Measurements from ENCODE around the gene YWHAB. TPM values are rescaled to one million over a fixed set of nuclear protein-coding genes. Genes with fewer than 3 reads are reported as not detected.

The YWHAB gene
- total and polyA plus RNA-seq, 5 donors from 2014 or later = 303 to 927 (median 651) TPM

DNA sequence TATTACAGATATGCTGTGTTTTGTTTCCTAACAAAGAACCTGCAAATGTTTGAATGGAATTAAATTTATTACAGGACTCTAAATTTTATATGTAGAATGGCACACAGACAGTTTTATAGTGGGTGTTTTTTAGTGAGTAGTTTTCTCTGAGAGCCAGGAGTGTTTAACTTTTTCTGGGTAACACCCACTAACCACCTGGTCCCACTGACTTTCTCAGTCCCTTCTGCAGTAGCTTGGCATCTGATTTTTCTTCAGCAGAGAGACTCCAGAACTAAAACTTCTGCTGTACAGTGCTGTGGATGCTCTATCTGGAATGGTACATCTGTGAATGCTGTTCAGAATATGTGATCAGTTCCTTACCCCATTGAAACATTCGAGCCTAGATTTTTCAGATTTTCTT, 6.3 kb downstream of the YWHAB start:
- Mint-ChIP-seq H3K4me1 (peaks cover 48 to 95% (median 74%) of the 10 kb centered on the region in 4 donors), H3K27me3 (no peaks in the 10 kb centered on the region), H3K4me3 (peak overlapping the region; percentile 17 to 71 (median 56)), H3K36me3 (peaks cover 21% of the 10 kb centered on the region), H3K27ac (peak overlapping the region; percentile 23 to 57 (median 49)), H3K9me3 (no peaks in the 10 kb centered on the region)
- no peak for DNase-seq
- H3K27ac ChIP-seq (ENCODE audit: insufficient read depth, low read length, poor library complexity, severe bottlenecking) = no peak overlapping the region
- H3K27me3 ChIP-seq (ENCODE audit: control insufficient read depth, insufficient read depth, low read length) = no peaks in the 10 kb centered on the region
- peak overlapping the region; percentile 70 for H3K4me3 ChIP-seq (ENCODE audit: low read depth, low read length)
- H3K36me3 ChIP-seq (ENCODE audit: control insufficient read depth, insufficient read depth, low read length) = peaks cover 26% of the 10 kb centered on the region
- no peaks in the 10 kb centered on the region for H3K9me3 ChIP-seq (ENCODE audit: control insufficient read depth in 2 of 2, low read length in 2 of 2)
- no peak for ATAC-seq (ENCODE audit: low read depth in 2 of 2)
- H3K4me1 ChIP-seq (ENCODE audit: control insufficient read depth, insufficient read depth, low read length, poor library complexity, severe bottlenecking) = peaks cover 96% of the 10 kb centered on the region

DNA sequence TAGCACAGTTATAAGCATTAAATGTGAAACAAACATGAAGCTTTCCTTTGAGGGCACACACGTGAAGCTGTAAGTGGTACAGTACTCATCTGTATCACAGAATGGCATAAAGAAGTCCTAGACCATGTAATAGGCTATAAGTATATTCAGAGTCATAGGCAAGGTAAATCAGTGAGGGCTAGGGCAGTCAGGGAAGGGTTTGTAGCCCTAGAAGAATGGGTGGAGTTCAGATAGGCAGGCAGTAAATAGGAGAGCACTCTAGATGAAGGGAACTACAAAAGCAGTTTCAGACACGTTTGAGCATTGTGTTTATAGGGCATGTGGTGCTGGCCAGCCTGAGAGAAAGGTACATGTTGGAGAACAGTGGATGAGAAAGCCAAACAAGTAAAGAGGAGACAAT, 9.5 kb downstream of the YWHAB start:
- DNase-seq = no peak
- ATAC-seq (ENCODE audit: low read depth in 2 of 2) = no peak
- Histone ChIP-seq H3K27ac (ENCODE audit: insufficient read depth, low read length, poor library complexity, severe bottlenecking) (no peak overlapping the region), H3K9me3 (ENCODE audit: control insufficient read depth in 2 of 2, low read length in 2 of 2) (no peaks in the 10 kb centered on the region), H3K27me3 (ENCODE audit: control insufficient read depth, insufficient read depth, low read length) (no peaks in the 10 kb centered on the region), H3K4me3 (ENCODE audit: low read depth, low read length) (peak overlapping the region; percentile 56), H3K36me3 (ENCODE audit: control insufficient read depth, insufficient read depth, low read length) (peaks cover 37% of the 10 kb centered on the region), H3K4me1 (ENCODE audit: control insufficient read depth, insufficient read depth, low read length, poor library complexity, severe bottlenecking) (peaks cover 96% of the 10 kb centered on the region)
- Mint-ChIP-seq H3K27me3 (no peaks in the 10 kb centered on the region), H3K36me3 (peaks cover 26% of the 10 kb centered on the region), H3K4me3 (peak overlapping the region; percentile 19 to 53 (median 30)), H3K4me1 (peaks cover 40 to 92% (median 69%) of the 10 kb centered on the region in 4 donors), H3K27ac (peak overlapping the region; percentile 0 to 84 (median 20)), H3K9me3 (no peaks in the 10 kb centered on the region)

DNA sequence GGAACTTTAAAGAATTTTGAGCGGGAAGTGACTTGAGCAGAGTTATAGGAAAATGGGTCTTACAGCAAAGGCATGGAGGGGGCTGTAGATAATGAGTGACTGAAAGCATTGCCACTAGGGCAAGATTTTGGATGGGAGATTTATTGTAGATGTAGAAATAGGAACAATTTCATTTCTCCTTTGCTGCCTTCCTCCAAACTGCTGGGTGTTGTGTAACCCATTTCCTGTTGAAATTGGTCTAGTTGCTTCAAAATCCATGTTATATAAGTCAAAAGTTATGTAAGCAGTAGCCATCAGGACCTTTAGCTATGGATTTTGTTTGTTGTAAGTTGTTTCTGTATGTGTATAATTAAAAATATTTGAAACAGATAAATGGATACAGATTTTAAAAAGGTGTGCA, 11.1 kb downstream of the YWHAB start:
- no peak for ATAC-seq (ENCODE audit: low read depth in 2 of 2)
- Histone ChIP-seq H3K36me3 (ENCODE audit: control insufficient read depth, insufficient read depth, low read length) (peaks cover 46% of the 10 kb centered on the region), H3K27ac (ENCODE audit: insufficient read depth, low read length, poor library complexity, severe bottlenecking) (peak overlapping the region; percentile 47), H3K27me3 (ENCODE audit: control insufficient read depth, insufficient read depth, low read length) (no peaks in the 10 kb centered on the region), H3K9me3 (ENCODE audit: control insufficient read depth in 2 of 2, low read length in 2 of 2) (no peaks in the 10 kb centered on the region), H3K4me1 (ENCODE audit: control insufficient read depth, insufficient read depth, low read length, poor library complexity, severe bottlenecking) (peaks cover 90% of the 10 kb centered on the region), H3K4me3 (ENCODE audit: low read depth, low read length) (peak overlapping the region; percentile 56)
- Mint-ChIP-seq H3K9me3 (no peaks in the 10 kb centered on the region), H3K4me1 (peaks cover 51 to 93% (median 76%) of the 10 kb centered on the region in 4 donors), H3K27me3 (no peaks in the 10 kb centered on the region), H3K36me3 (peaks cover 36% of the 10 kb centered on the region), H3K4me3 (peak overlapping the region; percentile 33 to 71 (median 58)), H3K27ac (peak overlapping the region; percentile 23 to 89 (median 72))
- no peak for DNase-seq

DNA sequence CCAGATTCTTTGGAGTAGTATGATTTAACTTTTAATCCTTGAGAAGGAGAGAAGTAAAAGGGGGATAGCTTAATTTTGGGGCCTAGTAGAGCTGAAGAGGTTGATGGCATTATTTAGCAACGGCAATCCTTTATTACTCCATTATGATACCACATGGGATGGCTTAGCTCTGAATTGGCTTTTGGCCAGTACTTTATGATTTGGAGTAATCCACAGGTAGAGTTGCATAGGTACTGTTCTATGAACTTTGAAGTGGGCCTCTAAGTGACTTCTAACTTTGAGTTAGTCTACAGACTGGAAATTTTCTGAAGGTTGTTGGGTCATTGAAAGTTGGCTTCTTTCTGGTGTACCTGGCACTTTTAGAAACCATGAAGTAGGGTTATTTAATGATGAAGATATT, 11.6 kb downstream of the YWHAB start:
- Histone ChIP-seq H3K27me3 (ENCODE audit: control insufficient read depth, insufficient read depth, low read length) (no peaks in the 10 kb centered on the region), H3K4me3 (ENCODE audit: low read depth, low read length) (peak overlapping the region; percentile 56), H3K4me1 (ENCODE audit: control insufficient read depth, insufficient read depth, low read length, poor library complexity, severe bottlenecking) (peaks cover 85% of the 10 kb centered on the region), H3K9me3 (ENCODE audit: control insufficient read depth in 2 of 2, low read length in 2 of 2) (no peaks in the 10 kb centered on the region), H3K36me3 (ENCODE audit: control insufficient read depth, insufficient read depth, low read length) (peaks cover 47% of the 10 kb centered on the region), H3K27ac (ENCODE audit: insufficient read depth, low read length, poor library complexity, severe bottlenecking) (peak overlapping the region; percentile 47)
- Mint-ChIP-seq H3K36me3 (peaks cover 34% of the 10 kb centered on the region), H3K9me3 (no peaks in the 10 kb centered on the region), H3K4me3 (peak overlapping the region; percentile 24 to 71 (median 42)), H3K27me3 (no peaks in the 10 kb centered on the region), H3K27ac (peak overlapping the region in 2 of 3 donors; percentile 23 to 72), H3K4me1 (peaks cover 52 to 91% (median 74%) of the 10 kb centered on the region in 4 donors)
- no peak for ATAC-seq (ENCODE audit: low read depth in 2 of 2)
- no peak for DNase-seq

DNA sequence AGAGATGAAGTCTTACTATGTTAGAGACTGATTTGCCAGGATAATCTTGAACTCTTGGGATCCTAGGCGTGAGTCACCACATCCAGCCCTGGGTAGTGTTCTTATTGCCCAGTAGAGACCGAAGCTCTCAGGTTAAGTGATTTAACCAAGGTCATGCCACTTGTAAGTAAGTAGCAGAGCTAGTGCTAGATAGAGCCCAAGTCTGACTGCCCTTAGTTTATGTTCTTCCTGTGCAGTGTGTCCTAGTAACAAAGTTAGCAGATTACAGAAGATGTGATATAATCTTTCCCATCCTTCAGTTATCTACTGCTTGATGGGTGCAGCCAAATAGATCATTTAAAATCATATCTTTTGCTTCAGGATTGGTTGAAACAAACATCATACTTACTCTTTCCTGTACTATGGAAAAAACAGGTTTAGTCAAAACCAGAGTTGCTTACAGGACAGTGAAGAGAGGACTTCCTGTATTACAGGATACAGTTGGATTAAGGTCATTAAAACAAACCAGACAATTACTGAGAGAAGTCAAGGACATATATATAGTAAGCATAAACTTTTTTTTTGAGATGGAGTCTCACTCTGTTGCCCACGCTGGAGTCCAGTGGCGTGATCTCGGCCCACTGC, 14.8 kb downstream of the YWHAB start:
- H3K9me3 Mint-ChIP-seq = no peaks in the 10 kb centered on the region
- ATAC-seq (ENCODE audit: low read depth in 2 of 2) = no peak
- peaks cover 48 to 77% (median 61%) of the 10 kb centered on the region in 4 donors for H3K4me1 Mint-ChIP-seq
- peak overlapping the region; percentile 48 for H3K27ac ChIP-seq (ENCODE audit: insufficient read depth, low read length, poor library complexity, severe bottlenecking)
- peak overlapping the region; percentile 21 to 79 (median 73) for H3K27ac Mint-ChIP-seq
- H3K36me3 Mint-ChIP-seq = peaks cover 42% of the 10 kb centered on the region
- DNase-seq = peak in 1 of 3 donors; percentile 36
- H3K4me1 ChIP-seq (ENCODE audit: control insufficient read depth, insufficient read depth, low read length, poor library complexity, severe bottlenecking) = peaks cover 54% of the 10 kb centered on the region
- H3K4me3 ChIP-seq (ENCODE audit: low read depth, low read length) = peak overlapping the region; percentile 10
- no peaks in the 10 kb centered on the region for H3K27me3 Mint-ChIP-seq
- no peaks in the 10 kb centered on the region for H3K27me3 ChIP-seq (ENCODE audit: control insufficient read depth, insufficient read depth, low read length)
- no peaks in the 10 kb centered on the region for H3K9me3 ChIP-seq (ENCODE audit: control insufficient read depth in 2 of 2, low read length in 2 of 2)
- H3K4me3 Mint-ChIP-seq = peak overlapping the region; percentile 0 to 53 (median 27)
- peaks cover 68% of the 10 kb centered on the region for H3K36me3 ChIP-seq (ENCODE audit: control insufficient read depth, insufficient read depth, low read length)

GRCh38 chr20:44901974-44902373, 16.5 kb downstream of the YWHAB start:
- peaks cover 80% of the 10 kb centered on the region for H3K36me3 ChIP-seq (ENCODE audit: control insufficient read depth, insufficient read depth, low read length)
- Mint-ChIP-seq H3K4me3 (no peak overlapping the region), H3K9me3 (no peaks in the 10 kb centered on the region), H3K36me3 (peaks cover 45% of the 10 kb centered on the region), H3K4me1 (peaks cover 36 to 65% (median 45%) of the 10 kb centered on the region in 4 donors), H3K27me3 (no peaks in the 10 kb centered on the region), H3K27ac (peak overlapping the region; percentile 32 to 55 (median 52))
- no peak overlapping the region for H3K4me3 ChIP-seq (ENCODE audit: low read depth, low read length)
- no peaks in the 10 kb centered on the region for H3K9me3 ChIP-seq (ENCODE audit: control insufficient read depth in 2 of 2, low read length in 2 of 2)
- DNase-seq (no peak), ATAC-seq (ENCODE audit: low read depth in 2 of 2) (no peak)
- H3K27ac ChIP-seq (ENCODE audit: insufficient read depth, low read length, poor library complexity, severe bottlenecking) = peak overlapping the region; percentile 15
- no peaks in the 10 kb centered on the region for H3K27me3 ChIP-seq (ENCODE audit: control insufficient read depth, insufficient read depth, low read length)
- peaks cover 38% of the 10 kb centered on the region for H3K4me1 ChIP-seq (ENCODE audit: control insufficient read depth, insufficient read depth, low read length, poor library complexity, severe bottlenecking)

- DNase-seq (no peak), ATAC-seq (ENCODE audit: low read depth in 2 of 2) (no peak)
- no peaks in the 10 kb centered on the region for H3K9me3 Mint-ChIP-seq
- peaks cover 46% of the 10 kb centered on the region for H3K36me3 Mint-ChIP-seq
- H3K27me3 ChIP-seq (ENCODE audit: control insufficient read depth, insufficient read depth, low read length) = no peaks in the 10 kb centered on the region
- peaks cover 79% of the 10 kb centered on the region for H3K36me3 ChIP-seq (ENCODE audit: control insufficient read depth, insufficient read depth, low read length)
- no peak overlapping the region for H3K4me3 Mint-ChIP-seq
- H3K9me3 ChIP-seq (ENCODE audit: control insufficient read depth in 2 of 2, low read length in 2 of 2) = no peaks in the 10 kb centered on the region
- H3K27ac ChIP-seq (ENCODE audit: insufficient read depth, low read length, poor library complexity, severe bottlenecking) = no peak overlapping the region
- no peak overlapping the region for H3K4me3 ChIP-seq (ENCODE audit: low read depth, low read length)
- H3K27me3 Mint-ChIP-seq = no peaks in the 10 kb centered on the region
- peak overlapping the region in 1 of 3 donors; percentile 11 for H3K27ac Mint-ChIP-seq
- peaks cover 36 to 55% (median 38%) of the 10 kb centered on the region in 4 donors for H3K4me1 Mint-ChIP-seq
- H3K4me1 ChIP-seq (ENCODE audit: control insufficient read depth, insufficient read depth, low read length, poor library complexity, severe bottlenecking) = peaks cover 20% of the 10 kb centered on the region
Observed at GRCh38 chr20:44904377-44904776, 18.9 kb downstream of the YWHAB start.

All from CD4-positive, CD25-positive, alpha-beta regulatory T cell (primary cell).